IPS-18a (cell line): Measurements from ENCODE around the gene FAM25A.
"Not testable (repeated sequence)": the region's sequence is repeated elsewhere in the genome, so short reads cannot be mapped to it uniquely, and the experiment has no call there.

Source experiments
- H3K27ac ChIP-seq: one replicate; pipeline ENCODE4 v1.5.1; 2013; ENCODE audit warnings: low read length
- H3K27me3 ChIP-seq: one replicate; pipeline ENCODE4 v1.6.1; 2013; ENCODE audit warnings: mild to moderate bottlenecking, low read length; ENCODE audit not compliant: control insufficient read depth, insufficient read depth
- H3K36me3 ChIP-seq: one replicate; pipeline ENCODE4 v1.6.1; 2013; ENCODE audit warnings: low read depth, low read length; ENCODE audit not compliant: control insufficient read depth
- H3K4me1 ChIP-seq: one replicate; pipeline ENCODE4 v1.6.1; 2013; ENCODE audit warnings: low read depth, low read length; ENCODE audit not compliant: control insufficient read depth
- H3K4me3 ChIP-seq: one replicate; pipeline ENCODE4 v1.5.1; 2013; ENCODE audit warnings: low read length
- H3K9ac ChIP-seq: one replicate; pipeline ENCODE4 v1.6.1; 2013; ENCODE audit warnings: mild to moderate bottlenecking, low read length, moderate library complexity
- H3K9me3 ChIP-seq: one replicate; pipeline ENCODE4 v1.6.1; 2013; ENCODE audit warnings: low read depth, low read length; ENCODE audit not compliant: control insufficient read depth

FAM25A gene

GRCh38 chr10:87043579-87043978, 23.5 kb downstream of the FAM25A start:
- H3K9me3 ChIP-seq, H3K4me3 ChIP-seq, H3K4me1 ChIP-seq, H3K36me3 ChIP-seq, H3K27me3 ChIP-seq, H3K9ac ChIP-seq, H3K27ac ChIP-seq: not testable (repeated sequence)

GRCh38 chr10:87045434-87045938, 25.4 kb downstream of the FAM25A start:
- no peak overlapping the region for H3K4me3 ChIP-seq
- H3K9me3 ChIP-seq = no peaks in the 10 kb centered on the region
- H3K27me3 ChIP-seq = no peaks in the 10 kb centered on the region
- H3K36me3 ChIP-seq = peaks cover 12% of the 10 kb centered on the region
- H3K27ac ChIP-seq = no peak overlapping the region
- no peak overlapping the region for H3K9ac ChIP-seq
- H3K4me1 ChIP-seq = no peaks in the 10 kb centered on the region

GRCh38 chr10:87053111-87053510, 33.0 kb downstream of the FAM25A start:
- Histone ChIP-seq H3K27me3 (no peaks in the 10 kb centered on the region), H3K4me1 (no peaks in the 10 kb centered on the region), H3K27ac (no peak overlapping the region), H3K9me3 (no peaks in the 10 kb centered on the region), H3K4me3 (no peak overlapping the region), H3K36me3 (peaks cover 40% of the 10 kb centered on the region), H3K9ac (no peak overlapping the region)

DNA sequence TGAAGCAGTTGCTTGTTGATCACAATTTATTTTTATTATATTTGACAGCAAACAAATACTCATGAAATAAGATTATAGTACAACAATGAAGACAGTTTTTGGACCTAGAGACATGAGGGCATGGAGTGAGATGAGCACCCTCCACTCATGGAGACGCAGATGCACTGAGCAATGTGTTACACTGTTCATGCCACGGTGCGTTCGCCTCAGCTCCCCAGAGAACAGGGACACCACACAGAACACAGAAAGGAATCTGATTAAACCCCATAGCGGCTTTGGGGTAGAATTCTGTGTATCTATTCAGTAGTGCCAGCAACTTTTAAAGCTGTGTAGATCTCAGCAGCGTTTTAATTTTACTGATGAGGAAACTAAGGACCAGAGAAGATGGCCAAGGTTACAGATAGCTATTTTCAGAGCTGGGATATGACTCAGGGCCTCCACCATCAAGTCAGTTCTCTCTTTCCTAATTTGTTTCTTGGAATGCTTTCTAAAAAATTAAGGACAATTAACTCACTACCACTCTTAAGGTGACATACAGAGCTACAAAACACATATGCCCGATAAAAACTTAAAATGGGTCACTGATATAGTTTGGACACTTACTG, 33.6 kb downstream of the FAM25A start:
- no peak overlapping the region for H3K27ac ChIP-seq
- H3K36me3 ChIP-seq = peaks cover 45% of the 10 kb centered on the region
- no peaks in the 10 kb centered on the region for H3K27me3 ChIP-seq
- H3K9ac ChIP-seq = no peak overlapping the region
- no peak overlapping the region for H3K4me3 ChIP-seq
- H3K9me3 ChIP-seq = no peaks in the 10 kb centered on the region
- no peaks in the 10 kb centered on the region for H3K4me1 ChIP-seq

DNA sequence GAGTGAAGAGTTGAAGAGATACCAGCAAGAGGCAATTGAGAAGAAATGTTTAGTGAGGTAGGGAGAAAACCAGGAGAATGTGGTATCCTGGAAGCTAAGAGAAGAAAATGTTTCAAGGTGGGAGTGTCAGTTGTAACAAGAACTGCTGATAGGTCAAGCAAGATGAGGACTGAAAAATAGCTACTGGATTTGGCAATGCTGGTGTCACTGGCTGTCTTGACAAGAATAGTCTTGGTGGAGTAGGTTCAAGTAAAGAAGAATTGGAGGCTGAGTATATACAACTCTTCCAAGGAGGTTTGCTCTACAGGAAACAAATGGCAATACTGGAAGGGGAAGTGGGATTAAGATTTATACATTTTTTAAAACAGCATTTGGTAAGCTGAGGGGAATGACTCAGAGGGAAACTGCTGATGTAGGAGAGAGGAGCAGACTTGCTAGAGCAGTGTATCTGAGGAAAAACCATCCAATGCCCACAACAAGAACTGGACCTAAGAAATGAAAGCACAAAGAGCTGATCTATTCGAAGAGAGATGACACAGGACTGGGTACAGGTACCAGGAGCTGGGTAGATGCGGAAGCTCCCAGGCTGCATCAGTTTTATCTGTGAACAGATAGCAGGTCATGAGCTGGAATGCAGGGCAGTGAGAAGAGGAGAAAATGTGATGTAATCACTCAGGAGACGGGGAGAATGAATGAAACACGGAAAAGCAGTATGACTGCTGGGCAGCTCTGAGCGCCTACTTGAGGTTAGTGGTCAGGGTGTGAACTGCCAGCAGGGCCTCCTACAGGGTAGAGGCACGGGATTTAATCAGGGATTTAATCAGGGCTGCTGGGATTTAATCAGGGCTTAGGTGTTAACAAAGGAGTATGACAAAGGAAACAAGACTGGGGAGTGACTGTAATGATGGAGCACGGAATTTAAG, 34.5 kb downstream of the FAM25A start:
- Histone ChIP-seq H3K4me1 (no peaks in the 10 kb centered on the region), H3K9me3 (no peaks in the 10 kb centered on the region), H3K27ac (no peak overlapping the region), H3K27me3 (no peaks in the 10 kb centered on the region), H3K9ac (no peak overlapping the region), H3K4me3 (no peak overlapping the region), H3K36me3 (peaks cover 51% of the 10 kb centered on the region)

GRCh38 chr10:87058171-87058570, 38.1 kb downstream of the FAM25A start:
- H3K9ac ChIP-seq = no peak overlapping the region
- no peaks in the 10 kb centered on the region for H3K4me1 ChIP-seq
- H3K27ac ChIP-seq = no peak overlapping the region
- H3K9me3 ChIP-seq = no peaks in the 10 kb centered on the region
- H3K36me3 ChIP-seq = peaks cover 58% of the 10 kb centered on the region
- no peak overlapping the region for H3K4me3 ChIP-seq
- H3K27me3 ChIP-seq = no peaks in the 10 kb centered on the region

- Histone ChIP-seq H3K9ac (no peak overlapping the region), H3K9me3 (no peaks in the 10 kb centered on the region), H3K36me3 (peaks cover 54% of the 10 kb centered on the region), H3K27me3 (no peaks in the 10 kb centered on the region), H3K27ac (no peak overlapping the region), H3K4me1 (no peaks in the 10 kb centered on the region), H3K4me3 (no peak overlapping the region)
Observed at GRCh38 chr10:87059401-87059800, 39.3 kb downstream of the FAM25A start.

GRCh38 chr10:87060280-87060928, 40.3 kb downstream of the FAM25A start:
- peaks cover 62% of the 10 kb centered on the region for H3K36me3 ChIP-seq
- H3K9ac ChIP-seq = no peak overlapping the region
- no peak overlapping the region for H3K4me3 ChIP-seq
- no peaks in the 10 kb centered on the region for H3K9me3 ChIP-seq
- no peaks in the 10 kb centered on the region for H3K27me3 ChIP-seq
- no peaks in the 10 kb centered on the region for H3K4me1 ChIP-seq
- H3K27ac ChIP-seq = no peak overlapping the region

GRCh38 chr10:87064651-87065050, 44.6 kb downstream of the FAM25A start:
- no peak overlapping the region for H3K9ac ChIP-seq
- peaks cover 68% of the 10 kb centered on the region for H3K36me3 ChIP-seq
- H3K27ac ChIP-seq = no peak overlapping the region
- no peaks in the 10 kb centered on the region for H3K27me3 ChIP-seq
- no peak overlapping the region for H3K4me3 ChIP-seq
- H3K4me1 ChIP-seq = no peaks in the 10 kb centered on the region
- no peaks in the 10 kb centered on the region for H3K9me3 ChIP-seq

DNA sequence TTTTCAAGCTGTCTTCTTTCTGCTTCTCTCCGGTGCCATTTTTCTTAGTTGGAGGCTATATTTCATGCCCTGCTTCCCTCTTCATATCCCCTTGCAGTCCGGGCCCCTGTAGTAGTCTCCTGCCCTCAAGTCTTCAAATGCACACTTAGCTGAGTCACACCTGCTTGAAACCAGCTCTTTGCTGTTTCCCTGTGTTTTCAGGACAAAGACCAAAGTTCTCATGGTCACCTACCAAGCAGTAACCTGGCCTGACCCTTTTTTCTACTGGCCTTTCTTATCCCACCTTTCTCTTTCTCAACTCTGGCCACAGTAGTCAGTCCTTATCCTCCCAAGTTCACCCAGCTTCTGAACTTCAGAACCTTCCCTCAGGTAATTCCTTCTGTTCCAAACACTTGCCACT, 46.1 kb downstream of the FAM25A start:
- Histone ChIP-seq H3K9me3 (no peaks in the 10 kb centered on the region), H3K27ac (no peak overlapping the region), H3K36me3 (peaks cover 56% of the 10 kb centered on the region), H3K9ac (no peak overlapping the region), H3K4me3 (no peak overlapping the region), H3K27me3 (no peaks in the 10 kb centered on the region), H3K4me1 (no peaks in the 10 kb centered on the region)

DNA sequence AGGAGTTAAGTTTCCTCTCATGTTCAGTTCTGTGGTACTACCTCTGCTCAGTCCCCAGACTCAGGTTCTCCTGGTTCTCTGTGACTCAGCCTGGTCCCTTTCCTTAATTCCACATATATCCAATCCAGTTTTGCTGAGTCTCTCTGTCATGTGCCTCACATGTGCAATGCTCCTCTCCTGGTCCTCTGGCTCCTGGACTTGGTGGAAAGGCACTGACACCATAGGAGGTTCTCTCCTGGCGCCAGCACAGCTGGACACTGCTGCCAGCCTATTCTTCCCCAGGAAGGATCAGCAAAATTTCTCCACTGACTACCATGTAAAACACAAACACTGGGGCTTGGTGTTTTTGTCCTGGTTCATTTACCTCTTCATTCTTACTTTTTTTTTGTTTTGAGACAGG, 46.8 kb downstream of the FAM25A start:
- H3K27ac ChIP-seq = no peak overlapping the region
- H3K9ac ChIP-seq = no peak overlapping the region
- peaks cover 54% of the 10 kb centered on the region for H3K36me3 ChIP-seq
- H3K4me3 ChIP-seq = no peak overlapping the region
- no peaks in the 10 kb centered on the region for H3K27me3 ChIP-seq
- no peaks in the 10 kb centered on the region for H3K4me1 ChIP-seq
- no peaks in the 10 kb centered on the region for H3K9me3 ChIP-seq
